A549 treated with CpdA at 1 μM for 4 hours (cell line): ENCODE results near the gene ETDC. TPM values are rescaled to one million over a fixed set of nuclear protein-coding genes. Genes with fewer than 3 reads are reported as not detected.

Source experiments
- total RNA-seq: library from RNA; stranded (reverse); fragments of 200-300 nt; extraction: Qiagen RNA extraction; gene quantifications from 5 replicates; pipeline ENCODE4 v1.2.3, GENCODE V29; 2022; ENCODE audit warnings: low read depth

Gene ETDC
- total RNA-seq: not detected in 5 replicates

DNA sequence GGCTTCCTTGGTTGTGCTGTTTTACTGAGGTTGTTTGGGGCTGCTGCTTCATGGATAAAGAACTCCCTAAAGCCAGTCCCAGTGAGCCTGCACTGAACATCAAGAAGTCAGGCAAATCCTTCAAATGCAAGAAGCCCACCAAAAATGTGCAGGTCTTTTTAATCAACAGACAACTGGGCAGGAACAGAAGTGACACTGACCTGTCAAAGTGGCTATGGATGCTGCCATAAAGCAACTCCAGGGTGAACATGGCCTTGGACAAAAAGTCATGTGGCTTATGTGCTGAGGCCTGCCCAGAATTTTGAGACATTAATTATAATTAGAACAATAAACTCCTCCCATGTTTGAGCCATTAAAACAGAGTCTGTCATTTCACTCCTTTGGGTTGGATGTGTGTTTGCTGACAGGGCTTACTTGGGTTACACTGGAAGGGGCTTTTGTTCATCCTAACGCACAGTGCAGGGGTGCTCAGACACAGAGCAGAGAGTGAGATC lies at the start of gene ETDC:
Gene ETDC, plus strand, starts transcription at position 51 of the 494 bp plus-strand sequence. Its CDS starts 0 bp downstream, at position 51.

Other genes starting within 250 kb of the ETDC start
- 0.09 to 0.16 TPM (median 0.11 TPM) in 3 of 5 replicates, not detected in the others for gene SMIM10L2B, start 210.8 kb upstream of the ETDC start, total RNA-seq
- gene ETDB, start 189.0 kb upstream of the ETDC start, total RNA-seq: not detected in 5 replicates
- not detected in 5 replicates for gene CT55, start 138.1 kb upstream of the ETDC start, total RNA-seq
- gene ETDA, start 57.4 kb upstream of the ETDC start, total RNA-seq: not detected in 5 replicates
- 3.5 to 5.1 TPM (median 4.2 TPM) in 5 replicates for gene ZNF75D, start 34.6 kb downstream of the ETDC start, total RNA-seq
- 2.8 to 3.8 TPM (median 3.4 TPM) in 5 replicates for gene ZNF449, start 35.3 kb downstream of the ETDC start, total RNA-seq
- gene SMIM10L2A, start 112.5 kb downstream of the ETDC start, total RNA-seq: 0.10 to 0.30 TPM (median 0.17 TPM) in 5 replicates
- gene INTS6L, start 211.2 kb downstream of the ETDC start, total RNA-seq: 0.11 to 0.23 TPM (median 0.21 TPM) in 5 replicates